Inflammatory macrophage (primary cell): ENCODE data around the gene YAP1.

Source experiments
- DNase-seq, 2 donors: peaks; one replicate each; pipeline ENCODE4 v3.0.0-alpha.2; 2020 to 2022

The YAP1 gene

GRCh38 chr11:102117472-102118113, 7.3 kb downstream of the YAP1 start:
- no peak for DNase-seq

GRCh38 chr11:102118937-102119336, 8.7 kb downstream of the YAP1 start:
- no peak for DNase-seq

- DNase-seq, result no peak
Measured at GRCh38 chr11:102119997-102120396, 9.8 kb downstream of the YAP1 start.

GRCh38 chr11:102120437-102120973, 10.3 kb downstream of the YAP1 start:
- no peak for DNase-seq

- no peak for DNase-seq
Measured at GRCh38 chr11:102121329-102121728, 11.1 kb downstream of the YAP1 start.

- DNase-seq, result no peak
Measured at GRCh38 chr11:102134597-102134996, 24.4 kb downstream of the YAP1 start.

- no peak for DNase-seq
Measured at GRCh38 chr11:102135256-102135655, 25.0 kb downstream of the YAP1 start.

- no peak for DNase-seq
Measured at GRCh38 chr11:102138223-102138622, 28.0 kb downstream of the YAP1 start.

GRCh38 chr11:102138670-102139069, 28.4 kb downstream of the YAP1 start:
- no peak for DNase-seq

GRCh38 chr11:102139081-102139498, 28.8 kb downstream of the YAP1 start:
- no peak for DNase-seq

GRCh38 chr11:102142333-102142732, 32.1 kb downstream of the YAP1 start:
- DNase-seq, result no peak

- DNase-seq, result no peak
Measured at GRCh38 chr11:102143867-102144266, 33.6 kb downstream of the YAP1 start.

- DNase-seq, result no peak
Measured at GRCh38 chr11:102144357-102145355, 34.4 kb downstream of the YAP1 start.

GRCh38 chr11:102147015-102147414, 36.8 kb downstream of the YAP1 start:
- no peak for DNase-seq

- DNase-seq, result no peak
Measured at GRCh38 chr11:102147632-102148031, 37.4 kb downstream of the YAP1 start.

- no peak for DNase-seq
Measured at GRCh38 chr11:102148059-102148458, 37.8 kb downstream of the YAP1 start.

- DNase-seq, result no peak
Measured at GRCh38 chr11:102151784-102152525, 41.7 kb downstream of the YAP1 start.

- no peak for DNase-seq
Measured at GRCh38 chr11:102153082-102153481, 42.8 kb downstream of the YAP1 start.

GRCh38 chr11:102154806-102155205, 44.6 kb downstream of the YAP1 start:
- no peak for DNase-seq

- no peak for DNase-seq
Measured at GRCh38 chr11:102155676-102156075, 45.4 kb downstream of the YAP1 start.

GRCh38 chr11:102157219-102157618, 47.0 kb downstream of the YAP1 start:
- no peak for DNase-seq

- no peak for DNase-seq
Measured at GRCh38 chr11:102158164-102158735, 48.0 kb downstream of the YAP1 start.
